Mammary epithelial cell (primary cell): ENCODE results near the gene BANP.
"Not testable (repeated sequence)": the region's sequence is repeated elsewhere in the genome, so short reads cannot be mapped to it uniquely, and the experiment has no call there.

ENCODE experiments used
- EZH2 ChIP-seq: IDR thresholded peaks from 2 replicates; pipeline ENCODE4 v1.6.1; 2012; ENCODE audit warnings: low read length, inconsistent platforms, borderline replicate concordance
- TF ChIP-seq, protein P1 (sequence below), 2 donors: IDR thresholded peaks in 1 of 2; conservative IDR thresholded peaks in 1 of 2; 2 replicates each; pipeline ENCODE4 v1.5.1; 2011 to 2012; ENCODE audit warnings: inconsistent platforms in 2 of 2, low read length in 2 of 2, mild to moderate bottlenecking in 2 of 2, control low read depth in 1 of 2, low read depth in 1 of 2; ENCODE audit not compliant: insufficient read depth in 1 of 2; ENCODE audit errors: extremely low read depth in 1 of 2

GRCh38 chr16:88110875-88111494 is 159.8 kb downstream of the BANP start:
- TF ChIP-seq, protein P1, sequence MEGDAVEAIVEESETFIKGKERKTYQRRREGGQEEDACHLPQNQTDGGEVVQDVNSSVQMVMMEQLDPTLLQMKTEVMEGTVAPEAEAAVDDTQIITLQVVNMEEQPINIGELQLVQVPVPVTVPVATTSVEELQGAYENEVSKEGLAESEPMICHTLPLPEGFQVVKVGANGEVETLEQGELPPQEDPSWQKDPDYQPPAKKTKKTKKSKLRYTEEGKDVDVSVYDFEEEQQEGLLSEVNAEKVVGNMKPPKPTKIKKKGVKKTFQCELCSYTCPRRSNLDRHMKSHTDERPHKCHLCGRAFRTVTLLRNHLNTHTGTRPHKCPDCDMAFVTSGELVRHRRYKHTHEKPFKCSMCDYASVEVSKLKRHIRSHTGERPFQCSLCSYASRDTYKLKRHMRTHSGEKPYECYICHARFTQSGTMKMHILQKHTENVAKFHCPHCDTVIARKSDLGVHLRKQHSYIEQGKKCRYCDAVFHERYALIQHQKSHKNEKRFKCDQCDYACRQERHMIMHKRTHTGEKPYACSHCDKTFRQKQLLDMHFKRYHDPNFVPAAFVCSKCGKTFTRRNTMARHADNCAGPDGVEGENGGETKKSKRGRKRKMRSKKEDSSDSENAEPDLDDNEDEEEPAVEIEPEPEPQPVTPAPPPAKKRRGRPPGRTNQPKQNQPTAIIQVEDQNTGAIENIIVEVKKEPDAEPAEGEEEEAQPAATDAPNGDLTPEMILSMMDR (conservative IDR thresholded peaks at IDR 0.05 in 1 of 2, IDR thresholded peaks at IDR 0.05 in 1 of 2; ENCODE audit: extremely low read depth in 1 of 2, insufficient read depth in 1 of 2, low read depth in 1 of 2, low read length in 2 of 2): not testable (repeated sequence)
- not testable (repeated sequence) for TF ChIP-seq EZH2
